Small intestine (tissue), 7 donors: ENCODE data around the gene ACSM5. TPM values are rescaled to one million over a fixed set of nuclear protein-coding genes. Genes with fewer than 3 reads are reported as not detected.
"Not testable (repeated sequence)": the region's sequence is repeated elsewhere in the genome, so short reads cannot be mapped to it uniquely, and the experiment has no call there.

Experiments used
- DNase-seq, 2 donors: peaks; one replicate each; pipeline versions ENCODE4 v3.0.0 to v3.0.0-alpha.2; 2013
- FAIRE-seq: peaks from 2 replicates; lab custom pipeline; 2012; peaks lifted over from hg19 to GRCh38; lab: Jason Lieb, UNC
- H3K27ac ChIP-seq, 3 donors: one replicate each; pipeline ENCODE4 v1.5.1; 2013; ENCODE audit warnings: low read length in 2 of 3, mild to moderate bottlenecking in 2 of 3, control low read depth in 1 of 3, inconsistent platforms in 1 of 3, low read depth in 1 of 3, moderate library complexity in 1 of 3
- H3K27me3 ChIP-seq, 3 donors: one replicate each; pipeline ENCODE4 v1.6.1; 2013; ENCODE audit warnings: low read length in 3 of 3, inconsistent platforms in 1 of 3; ENCODE audit not compliant: control insufficient read depth in 3 of 3, insufficient read depth in 3 of 3
- H3K36me3 ChIP-seq, 3 donors: one replicate each; pipeline ENCODE4 v1.6.1; 2013; ENCODE audit warnings: low read length in 3 of 3, inconsistent platforms in 1 of 3, low read depth in 1 of 3, mild to moderate bottlenecking in 1 of 3, moderate library complexity in 1 of 3; ENCODE audit not compliant: control insufficient read depth in 3 of 3, insufficient read depth in 2 of 3
- H3K4me1 ChIP-seq, 3 donors: one replicate each; pipeline ENCODE4 v1.6.1; 2013; ENCODE audit warnings: low read length in 2 of 3, inconsistent platforms in 1 of 3, low read depth in 1 of 3, mild to moderate bottlenecking in 1 of 3, moderate library complexity in 1 of 3; ENCODE audit not compliant: control insufficient read depth in 3 of 3, insufficient read depth in 2 of 3
- H3K4me3 ChIP-seq, 3 donors: one replicate each; pipeline ENCODE4 v1.5.1; 2013; ENCODE audit warnings: low read length in 3 of 3, control low read depth in 1 of 3, inconsistent platforms in 1 of 3, low read depth in 1 of 3, mild to moderate bottlenecking in 1 of 3, moderate library complexity in 1 of 3
- H3K9me3 ChIP-seq, 2 donors: one replicate each; pipeline ENCODE4 v1.6.1; 2013; ENCODE audit warnings: low read depth in 1 of 2, low read length in 1 of 2; ENCODE audit not compliant: control insufficient read depth in 2 of 2, insufficient read depth in 1 of 2
- WGBS, 3 donors: extraction: QIAGEN DNeasy Blood & Tissue Kit; methylation state at CpG; one replicate each; pipeline ENCODE4 v1.1.7; 2013; 5-methylcytosine and 5-hydroxymethylcytosine counted together
- polyA plus RNA-seq, 4 donors: library from polyadenylated mRNA; stranded (reverse) in 3 of 4; unstranded in 1 of 4; fragments of 200-250 nt in 3 of 4; fragments of 120-200 nt in 1 of 4; gene quantifications; one replicate each; pipeline versions ENCODE4 v1.2.1 to v1.2.3, GENCODE V29; 2013
- donor health status: healthy with polysubstance abuse.
- donor health status: control.
- donor health status: control.
- donor health status: Bipolar disorder and iron deficiency.
- donor health status: healthy.

ACSM5 gene
- polyA plus RNA-seq, 4 donors = 0.16 to 0.97 (median 0.81) TPM; not detected in 1

DNA sequence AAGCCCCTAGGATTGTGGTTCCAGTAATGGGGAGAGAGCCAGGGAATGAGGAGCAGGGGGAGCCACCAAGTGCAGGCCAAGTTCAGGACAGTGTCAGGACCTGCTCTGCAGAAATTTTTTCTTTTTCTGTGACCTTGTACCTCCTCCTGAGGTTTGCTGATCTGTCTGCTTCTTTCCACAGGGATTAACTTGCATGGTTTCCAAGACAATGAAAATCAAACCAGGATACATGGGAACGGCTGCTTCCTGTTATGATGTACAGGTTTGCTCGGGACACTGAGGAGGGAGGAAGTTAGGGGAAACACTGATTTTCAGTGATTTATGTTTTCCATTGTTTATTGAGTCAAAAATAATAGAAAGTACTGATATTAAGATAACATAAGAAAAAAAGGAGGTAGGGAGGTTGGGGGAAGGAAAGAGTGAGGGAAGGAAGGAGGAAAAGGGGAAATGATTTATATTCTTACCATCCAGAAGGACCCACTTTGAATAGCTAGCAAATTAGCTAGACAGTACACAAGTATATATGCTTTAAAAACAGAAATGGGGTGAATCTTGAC, 67.9 kb downstream of the ACSM5 start:
- not testable (repeated sequence) for DNase-seq, FAIRE-seq, H3K4me1 ChIP-seq, H3K27ac ChIP-seq, H3K9me3 ChIP-seq, H3K4me3 ChIP-seq, H3K27me3 ChIP-seq, H3K36me3 ChIP-seq
- 40 to 74% (median 53%) methylated on average over 1 to 2 of the region's 2 CpGs for WGBS, 3 donors

DNA sequence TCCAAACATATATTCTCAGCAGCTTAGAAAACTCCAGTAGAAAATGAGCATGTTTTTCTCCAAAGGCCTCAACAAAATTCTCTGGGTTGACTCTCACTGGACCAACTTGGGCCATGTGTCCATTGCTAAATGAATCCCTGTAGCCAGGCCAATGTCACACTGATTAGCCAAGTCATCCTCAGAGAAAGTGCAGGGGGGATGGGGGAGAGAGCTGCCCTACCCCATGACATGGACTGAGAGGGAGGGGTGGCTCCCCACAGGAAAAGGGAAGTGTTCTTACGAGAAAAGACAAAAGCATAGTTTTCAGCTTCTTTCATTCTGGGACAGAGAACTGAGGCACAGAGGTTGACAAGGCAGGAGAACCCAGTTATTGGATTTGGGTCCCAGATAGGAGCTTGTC, 74.7 kb downstream of the ACSM5 start:
- H3K27me3 ChIP-seq, H3K36me3 ChIP-seq, FAIRE-seq, H3K4me1 ChIP-seq, H3K27ac ChIP-seq, H3K4me3 ChIP-seq, H3K9me3 ChIP-seq, DNase-seq: not testable (repeated sequence)
- 67% methylated on average over 1 of the region's 1 CpG; no CpG with 5 or more reads in 2 of the 3 donors for WGBS, 3 donors

DNA sequence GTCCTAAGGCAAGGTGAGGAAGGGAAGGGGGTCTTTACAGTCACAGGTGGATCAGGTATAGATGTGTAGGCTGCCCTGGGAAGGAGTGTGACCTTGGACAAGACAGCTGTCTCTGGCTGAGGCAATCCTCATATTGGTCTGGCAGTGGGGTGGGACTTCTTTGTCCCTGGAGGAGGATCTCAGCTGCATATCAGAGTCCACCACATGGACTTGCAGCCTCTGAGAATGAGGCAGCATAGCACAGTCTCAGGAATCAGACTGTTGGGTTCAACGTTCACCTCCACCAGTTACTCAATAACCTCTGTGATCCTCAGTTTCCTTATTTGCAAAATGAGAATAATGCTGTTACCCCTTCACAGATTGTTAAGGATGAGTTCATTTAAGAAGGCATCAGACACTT, 75.4 kb downstream of the ACSM5 start:
- 10 to 51% (median 30%) methylated on average over 1 of the region's 1 CpG for WGBS, 3 donors
- H3K4me1 ChIP-seq = peaks cover 0 to 3% (median 0%) of the 10 kb centered on the region in 3 donors
- peak in 1 of 2 donors; percentile 55 for DNase-seq
- H3K27me3 ChIP-seq = no peaks in the 10 kb centered on the region
- no peak for FAIRE-seq
- no peak overlapping the region for H3K4me3 ChIP-seq
- no peaks in the 10 kb centered on the region for H3K36me3 ChIP-seq
- peak overlapping the region in 1 of 3 donors; percentile 53 for H3K27ac ChIP-seq
- H3K9me3 ChIP-seq = no peaks in the 10 kb centered on the region

- WGBS, 3 donors = 74 to 89% (median 80%) methylated on average over 1 of the region's 1 CpG
- no peaks in the 10 kb centered on the region for H3K27me3 ChIP-seq
- no peaks in the 10 kb centered on the region for H3K36me3 ChIP-seq
- FAIRE-seq = no peak
- no peak overlapping the region for H3K4me3 ChIP-seq
- peaks cover 0 to 3% (median 0%) of the 10 kb centered on the region in 3 donors for H3K4me1 ChIP-seq
- H3K9me3 ChIP-seq = no peaks in the 10 kb centered on the region
- DNase-seq = no peak
- no peak overlapping the region for H3K27ac ChIP-seq
These were observed 76.1 kb downstream of the ACSM5 start for GRCh38 chr16:20485408-20485807.

Other genes with a start within 250 kb of the ACSM5 start
- gene GP2, start 82.0 kb upstream of the ACSM5 start, polyA plus RNA-seq = 10 to 100 TPM in 3 of 4 donors, 1 to 10 TPM in 1; 8.4 to 34.4 (median 14.4) TPM
- gene UMOD, start 56.8 kb upstream of the ACSM5 start, polyA plus RNA-seq = under 1 TPM in 2 of 4 donors, not detected in 2; 0.03 TPM
- gene PDILT, start 4.8 kb upstream of the ACSM5 start, polyA plus RNA-seq = under 1 TPM in 1 of 4 donors, not detected in 3; 0.19 TPM
- under 1 TPM in 2 of 4 donors, not detected in 2; 0.07 TPM for gene ACSM2A, start 42.0 kb downstream of the ACSM5 start, polyA plus RNA-seq
- gene ACSM2B, start 166.8 kb downstream of the ACSM5 start, polyA plus RNA-seq = under 1 TPM in 2 of 4 donors, not detected in 2; 0.18 to 0.50 TPM